ENCODE measurements around the gene SSBP3.
A peak's percentile ranks its signal among the peaks of the same experiment; 100 is the strongest.

The SSBP3 gene

DNA sequence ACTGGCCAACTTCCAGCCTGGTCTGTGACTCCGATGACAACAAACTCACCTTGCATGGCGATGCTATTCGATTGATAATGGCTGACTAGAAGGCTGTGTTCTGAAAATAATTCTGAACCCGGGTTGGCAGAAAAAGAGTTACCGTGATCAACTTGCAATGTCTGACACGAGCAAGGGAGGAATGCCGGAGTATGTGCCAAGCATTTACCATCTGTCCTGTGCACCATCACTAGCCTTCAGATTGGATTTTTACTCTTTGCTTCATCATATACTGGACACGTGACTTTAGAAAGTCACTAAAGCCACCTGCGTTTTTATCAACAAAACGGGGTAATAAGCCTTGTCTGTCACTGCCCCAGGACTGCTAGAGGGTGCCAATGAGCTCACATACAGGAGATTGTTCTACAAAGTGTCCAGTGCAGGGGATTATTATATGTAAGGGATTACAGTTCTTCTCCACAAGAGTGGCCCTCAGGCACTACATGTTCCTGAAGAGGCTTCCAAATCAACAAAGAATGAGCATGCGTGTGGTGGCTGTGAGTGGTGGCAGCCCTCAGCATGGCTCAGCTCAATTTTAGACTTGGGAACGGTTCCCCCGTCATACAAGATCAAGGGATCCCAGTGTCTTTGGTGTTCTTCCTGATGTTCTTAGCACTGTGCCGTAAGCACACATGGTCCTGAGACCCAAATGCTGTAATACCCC is 35.8 kb downstream of the SSBP3 start:
- DNase-seq = no peak

DNA sequence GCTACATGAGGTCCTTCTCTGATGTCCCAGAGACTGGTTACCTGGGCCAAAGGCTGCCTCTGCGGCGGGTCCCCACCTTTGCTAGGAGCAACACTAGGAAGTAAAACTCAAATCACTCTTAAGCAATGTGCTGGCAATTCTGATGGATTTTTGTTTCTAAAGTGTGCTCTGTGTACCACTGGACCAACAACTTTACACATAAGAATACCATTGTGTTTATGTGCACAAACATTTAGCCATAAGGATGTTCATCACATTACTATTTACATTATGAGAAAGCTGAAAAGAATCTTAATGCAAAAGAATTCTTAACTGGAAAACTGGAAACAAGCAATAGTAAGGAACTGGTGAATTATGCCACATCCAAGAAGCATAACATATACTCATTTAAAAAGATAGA is 38.6 kb downstream of the SSBP3 start:
- no peak for DNase-seq

DNA sequence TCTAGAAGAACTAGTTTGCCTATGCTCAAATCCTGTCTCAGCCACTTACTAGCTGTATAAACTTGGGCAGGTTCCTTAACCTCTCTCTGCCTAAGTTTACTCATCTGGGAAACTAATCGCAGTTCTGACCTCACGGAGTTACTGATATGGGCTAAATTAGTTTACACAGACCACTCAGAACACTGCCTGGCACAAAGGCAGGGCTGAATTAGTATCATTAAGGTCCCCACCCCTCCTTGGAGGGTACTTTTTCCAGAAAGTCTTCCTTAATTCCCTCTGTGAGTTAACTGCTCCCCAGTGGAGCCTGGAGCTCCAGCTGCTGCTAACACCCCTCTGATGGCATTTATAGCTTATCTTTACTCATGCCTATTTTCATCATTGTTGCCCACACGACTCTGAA is 40.3 kb downstream of the SSBP3 start:
- no peak for DNase-seq

DNA sequence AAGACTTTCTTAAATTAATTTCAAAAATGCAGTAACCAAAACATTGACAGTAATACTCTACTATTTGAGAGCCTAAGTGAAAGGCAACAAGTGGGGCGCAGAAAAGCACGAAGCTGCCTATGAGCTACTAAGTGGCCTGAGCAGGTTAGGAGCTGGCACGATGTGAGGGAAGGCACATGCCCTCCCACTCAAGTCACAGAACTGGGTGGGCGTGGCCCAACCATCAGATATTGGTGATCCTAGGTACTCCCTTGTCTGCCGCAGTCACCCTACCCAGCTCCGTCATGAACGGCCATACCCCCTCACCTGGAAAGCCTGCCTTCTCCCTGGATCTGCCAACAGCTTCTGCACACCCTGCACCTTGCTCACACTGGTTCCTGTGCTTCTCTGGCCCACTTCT is 40.8 kb downstream of the SSBP3 start:
- DNase-seq = no peak

DNA sequence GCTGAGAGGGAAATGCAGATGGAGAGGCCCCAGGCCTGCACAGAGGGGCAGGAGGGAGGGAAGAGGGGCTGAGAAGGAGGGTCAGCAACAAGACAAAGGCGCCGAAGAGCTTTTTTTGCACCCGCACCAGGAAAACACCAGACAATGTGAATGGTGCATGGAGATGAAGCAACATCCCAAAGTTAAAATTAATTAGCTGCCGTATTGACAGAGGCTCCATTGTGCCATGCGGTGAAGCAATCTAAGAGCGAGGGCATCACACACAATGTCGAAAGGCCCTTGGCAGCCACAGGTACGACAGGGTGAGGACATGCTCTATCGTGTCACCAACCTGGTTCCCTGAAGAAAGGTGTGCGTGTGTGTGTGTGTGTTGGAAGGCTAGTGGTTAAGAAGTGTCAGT is 41.2 kb downstream of the SSBP3 start:
- no peak for DNase-seq

DNA sequence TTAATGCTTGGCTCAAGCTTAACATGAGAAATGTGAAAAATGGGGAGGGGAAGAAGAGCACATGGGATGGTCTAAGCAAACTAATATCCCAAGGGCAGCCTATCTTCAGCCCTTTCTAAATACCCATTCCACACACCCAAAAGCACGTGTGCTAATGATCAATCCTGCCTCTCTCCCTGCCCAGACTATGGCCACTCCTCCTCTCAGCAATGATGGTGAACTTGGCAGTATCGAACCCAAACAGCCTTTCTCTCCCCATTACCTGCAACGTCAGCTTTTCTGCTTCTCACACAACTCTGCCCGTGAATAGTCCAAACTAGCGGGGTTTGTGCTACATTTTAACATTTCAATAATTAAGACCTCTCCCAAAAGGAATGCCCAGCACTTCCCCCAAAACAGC is 41.6 kb downstream of the SSBP3 start:
- no peak for DNase-seq

DNA sequence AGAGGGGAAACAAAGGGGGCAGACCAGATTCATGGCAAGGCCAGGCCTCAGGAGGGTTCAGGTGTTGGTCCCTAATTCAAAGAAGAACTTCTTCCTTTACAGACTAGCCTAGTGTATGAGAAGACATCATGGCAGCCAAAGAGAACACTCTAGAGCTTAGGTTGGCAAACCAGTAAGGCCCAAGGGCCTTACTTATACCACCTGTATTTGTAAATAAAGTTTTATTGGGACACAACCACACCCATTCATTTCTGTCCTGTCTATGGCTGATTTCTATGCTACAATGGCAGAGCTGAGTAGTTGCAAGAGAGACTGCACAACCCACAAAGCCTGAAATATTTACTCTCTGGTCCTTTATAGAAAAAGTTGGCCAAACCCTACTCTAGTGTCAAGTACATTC is 42.3 kb downstream of the SSBP3 start:
- no peak for DNase-seq

DNA sequence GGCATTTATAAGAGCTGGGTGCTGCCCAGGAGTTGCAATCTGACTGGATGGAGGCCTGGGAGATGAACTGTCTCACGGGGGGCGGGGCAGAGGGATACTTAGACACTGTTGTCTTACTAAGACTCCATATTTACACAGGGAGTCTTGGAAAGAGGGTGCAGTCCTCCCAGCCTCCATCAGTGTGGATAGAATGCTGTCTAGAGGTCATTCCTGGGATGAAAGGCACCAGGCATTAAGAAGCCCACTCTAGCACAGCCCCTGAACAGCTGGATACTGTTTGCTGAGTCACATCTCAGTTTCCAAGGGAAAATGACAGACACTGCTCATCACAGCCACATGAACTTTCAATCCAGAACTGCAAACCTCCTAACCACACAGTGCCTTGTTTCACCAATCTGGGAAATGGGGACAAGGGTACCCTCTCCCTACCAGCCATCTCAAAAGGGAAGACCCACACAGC is 43.3 kb downstream of the SSBP3 start:
- no peak for DNase-seq

DNA sequence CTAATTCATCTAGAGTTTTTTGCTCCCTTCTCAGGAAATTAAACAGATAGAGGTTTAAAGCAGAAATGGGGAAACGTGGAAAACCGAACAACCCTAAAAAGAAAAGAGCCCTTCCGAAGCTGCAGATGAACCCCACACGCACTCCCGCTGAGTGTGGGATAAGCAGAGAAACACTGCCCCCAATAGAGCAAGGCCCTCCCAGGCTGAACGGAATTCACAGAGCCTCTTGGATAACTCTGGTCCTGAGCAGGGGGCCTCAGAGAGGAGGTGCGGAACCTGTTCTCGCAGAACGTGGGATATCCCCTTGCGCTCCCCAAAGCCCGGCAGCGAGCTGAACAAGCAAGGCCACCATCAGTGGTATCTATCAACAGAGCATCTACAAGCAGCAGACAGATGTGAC is 44.9 kb downstream of the SSBP3 start:
- peak; percentile 16 for DNase-seq

DNA sequence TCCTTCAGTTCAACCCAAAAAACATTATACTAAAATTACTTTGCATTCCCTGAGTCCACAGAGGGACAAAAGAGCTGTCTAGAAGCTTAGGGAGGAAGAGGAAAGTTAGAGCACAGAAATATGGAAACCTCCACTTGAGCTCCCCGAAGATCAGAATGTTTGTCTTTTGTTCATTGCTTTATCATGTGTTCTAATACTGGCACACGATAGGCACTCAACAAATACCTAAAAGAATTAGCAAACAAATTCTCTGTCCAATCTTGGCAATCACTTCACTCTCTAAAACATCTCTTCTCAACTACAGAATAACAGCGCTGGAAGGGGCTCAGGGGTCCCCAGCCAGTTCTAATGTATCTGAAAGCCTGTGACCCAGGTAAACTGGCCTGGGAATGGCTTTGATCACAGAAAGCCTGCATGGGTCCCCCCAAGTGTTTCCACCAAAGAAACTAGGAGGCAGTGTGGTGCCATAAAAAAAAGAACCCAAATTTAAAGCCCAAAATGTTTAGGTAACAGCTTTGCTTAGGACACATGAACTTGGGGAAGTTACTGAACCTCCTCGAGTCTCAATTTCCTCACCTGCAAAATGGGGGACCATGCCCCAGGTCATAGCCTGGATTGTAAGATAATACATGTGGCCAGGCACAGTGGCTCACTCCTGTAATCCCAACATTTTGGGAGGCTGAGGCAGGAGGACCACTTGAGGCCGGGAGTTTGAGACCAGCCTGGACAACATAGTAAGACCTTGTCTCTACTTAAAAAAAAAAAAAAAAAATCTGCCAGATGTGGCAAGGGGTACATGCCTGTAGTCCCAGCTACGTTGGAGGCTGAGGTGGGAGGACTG is 45.8 kb downstream of the SSBP3 start:
- DNase-seq = no peak

DNA sequence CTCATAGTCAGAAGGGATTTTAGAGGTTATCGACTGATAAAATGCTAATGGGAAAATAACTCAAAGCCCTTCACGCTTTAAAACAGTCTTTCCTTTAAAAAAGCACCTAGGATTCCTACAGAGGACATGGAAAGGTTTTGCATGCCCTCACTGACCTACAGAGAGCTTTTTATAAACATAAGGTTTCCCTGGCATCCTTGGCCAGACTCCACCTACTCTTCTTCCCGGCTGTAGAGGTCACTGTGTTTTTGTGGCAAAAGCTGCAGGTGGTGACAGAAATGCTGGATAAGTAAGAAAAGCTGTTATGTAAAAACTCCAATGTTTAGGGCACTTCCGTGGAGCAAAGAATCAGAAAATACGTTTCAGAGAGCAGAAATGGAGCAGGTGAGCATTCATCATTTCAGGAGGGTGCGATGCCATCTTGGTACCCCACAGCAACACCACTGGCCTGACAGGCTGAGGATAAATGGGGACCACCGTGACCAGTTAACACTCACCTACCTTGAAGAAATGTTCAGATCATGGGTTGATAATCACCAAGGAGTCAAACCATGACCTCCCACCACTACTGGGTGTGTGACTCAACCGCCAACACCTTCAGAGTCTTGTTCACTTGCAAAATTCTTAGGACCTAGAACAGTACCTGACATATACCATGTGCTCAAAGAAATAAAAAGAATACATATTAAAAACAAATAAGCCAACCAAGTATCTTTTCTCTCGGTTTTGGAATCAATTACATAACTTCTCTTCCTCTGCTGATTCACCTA is 46.6 kb downstream of the SSBP3 start:
- no peak for DNase-seq

DNA sequence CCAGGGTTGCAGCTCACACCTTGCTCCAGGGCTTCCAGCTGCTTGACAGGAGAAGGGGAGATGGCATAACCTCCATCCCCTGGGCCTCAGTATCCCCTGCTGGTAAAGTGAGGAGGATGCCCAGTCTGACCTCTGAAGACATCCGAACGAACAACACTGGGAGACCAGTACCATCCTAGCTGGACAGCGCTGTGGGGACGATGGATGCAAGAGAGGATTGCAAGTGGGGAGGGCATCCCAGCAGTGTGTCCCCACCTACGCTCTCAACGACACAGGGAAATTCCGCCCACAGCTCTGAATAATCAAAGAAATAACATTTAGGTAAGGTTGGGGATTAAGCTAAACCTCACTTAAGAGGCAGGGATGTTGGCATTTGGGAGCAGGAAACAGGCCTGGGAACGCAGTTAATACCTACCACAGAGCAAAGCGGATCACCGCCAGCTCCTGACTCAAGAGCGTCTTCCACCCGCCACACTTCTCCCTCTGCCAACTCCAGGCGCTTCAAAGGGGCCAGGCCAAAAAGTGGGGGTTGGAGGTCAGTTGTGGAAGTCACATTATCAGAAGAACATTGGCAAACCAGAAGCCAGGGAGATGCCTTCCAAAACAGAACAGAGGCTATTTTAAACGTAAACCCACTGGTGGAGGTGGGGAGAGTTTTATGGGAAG is 47.6 kb downstream of the SSBP3 start:
- DNase-seq = no peak

DNA sequence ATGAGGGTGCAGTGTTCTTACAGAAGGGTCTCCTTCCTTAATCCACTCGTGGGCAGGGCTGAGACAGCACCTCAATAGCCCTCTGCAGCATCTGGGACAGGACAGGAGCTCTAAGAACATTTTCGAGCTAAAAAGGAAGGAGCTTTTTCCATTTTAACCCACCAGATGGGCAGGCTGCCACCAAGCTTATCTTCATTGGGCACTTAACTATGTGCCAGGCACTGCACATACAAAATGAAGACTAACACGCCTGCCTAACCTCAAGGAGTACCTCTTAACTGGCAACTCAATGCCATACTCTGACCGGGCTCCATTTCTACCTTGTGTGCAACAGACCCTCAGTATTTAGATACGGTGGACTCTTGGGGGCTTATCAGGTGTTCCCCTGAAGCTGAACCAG is 48.2 kb downstream of the SSBP3 start:
- no peak for DNase-seq

DNA sequence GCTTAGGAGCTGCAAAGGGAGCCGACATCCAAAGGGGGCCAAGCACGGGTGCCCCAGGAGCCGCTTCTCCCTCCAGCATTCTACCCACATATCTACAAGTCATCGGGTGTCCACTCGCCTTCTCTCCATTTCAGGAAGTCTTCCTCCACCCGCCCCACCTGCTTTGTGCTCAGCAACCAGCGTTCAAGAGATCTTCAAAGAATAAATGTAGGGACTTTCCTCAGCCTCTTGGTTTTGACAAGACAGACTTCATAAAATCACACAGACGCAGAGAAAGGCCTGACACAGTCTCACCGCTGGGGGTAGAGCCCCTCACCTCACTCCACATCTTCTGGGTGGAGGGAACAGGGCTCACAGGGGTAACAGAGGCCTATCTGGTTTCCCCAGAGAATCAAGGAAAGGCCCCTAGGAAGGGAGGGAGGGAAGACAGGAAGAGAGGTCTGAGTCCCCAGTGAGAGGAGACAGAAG is 49.5 kb downstream of the SSBP3 start:
- DNase-seq = no peak

DNA sequence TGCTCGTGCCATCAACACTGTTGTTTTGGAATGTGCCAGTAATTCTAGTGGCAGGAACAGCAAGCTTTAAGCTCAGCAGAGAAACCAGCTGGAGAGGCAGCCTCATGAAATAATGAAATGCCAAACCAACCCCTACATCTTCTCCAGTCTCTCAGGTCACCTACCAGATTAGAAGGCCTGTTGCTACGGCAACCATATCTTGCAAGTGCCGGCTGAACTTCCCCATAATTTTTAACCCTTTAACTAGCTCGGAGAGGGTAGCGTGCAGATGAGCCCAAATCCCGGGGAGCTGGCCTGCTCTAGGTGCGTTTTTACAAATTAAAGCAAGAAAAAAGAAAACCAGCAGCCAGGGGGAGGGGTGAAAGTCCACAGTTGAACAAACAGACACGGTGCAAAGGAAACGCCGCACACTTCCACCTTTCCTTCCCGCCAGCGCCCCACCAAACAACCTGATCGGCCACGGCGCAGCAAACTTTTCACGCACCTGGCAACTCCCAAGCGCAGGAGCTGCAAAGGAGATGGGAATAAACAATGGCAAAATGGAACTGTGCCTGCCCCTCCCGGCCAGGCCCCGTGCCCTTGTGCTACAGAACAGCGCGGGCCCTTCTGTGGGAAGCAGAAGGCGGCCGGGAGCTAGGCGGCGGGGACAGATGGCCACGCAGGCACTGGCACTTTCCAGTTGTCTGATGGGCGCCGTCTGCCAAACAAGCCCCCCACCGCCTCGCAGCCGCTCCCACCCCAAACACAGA is 50.1 kb downstream of the SSBP3 start:
- DNase-seq = peak; percentile 54

DNA sequence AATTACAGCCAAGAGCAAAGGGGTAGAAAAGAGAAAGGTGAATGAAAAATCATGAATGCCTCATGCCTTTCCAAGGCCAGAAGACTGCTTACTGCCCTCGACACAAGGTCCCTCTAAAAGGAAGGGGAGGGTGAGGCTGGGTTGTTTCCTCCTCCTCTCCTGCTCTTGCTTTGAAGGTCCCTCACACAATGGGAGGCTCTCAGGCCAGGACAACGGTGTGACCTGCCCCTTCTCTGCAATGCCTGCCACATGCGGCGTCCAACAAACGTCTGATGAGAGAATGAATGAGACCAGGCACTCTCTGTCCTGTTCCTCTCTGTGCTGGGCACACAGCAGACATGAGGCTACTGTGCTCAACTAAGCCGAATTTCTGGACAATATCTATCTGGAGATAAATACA is 51.3 kb downstream of the SSBP3 start:
- no peak for DNase-seq

DNA sequence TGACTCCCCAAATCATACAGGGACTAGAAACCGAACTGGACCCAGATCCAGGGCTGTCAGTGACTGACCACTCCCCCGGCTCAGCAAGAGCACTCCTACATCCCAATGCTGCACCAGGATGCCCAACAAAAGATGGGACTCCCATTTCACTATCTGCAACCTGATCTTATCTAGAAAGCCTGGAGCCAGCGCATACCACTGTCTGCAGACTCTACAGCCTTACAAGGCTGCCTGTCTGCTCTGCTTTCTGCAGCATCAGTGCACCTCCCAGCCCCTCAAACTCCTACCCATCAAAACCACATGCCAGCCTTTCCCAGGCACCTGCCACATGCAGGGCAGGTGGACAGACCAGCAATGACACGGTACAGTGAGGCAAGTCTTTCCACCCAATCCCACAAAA is 52.2 kb downstream of the SSBP3 start:
- DNase-seq = no peak

DNA sequence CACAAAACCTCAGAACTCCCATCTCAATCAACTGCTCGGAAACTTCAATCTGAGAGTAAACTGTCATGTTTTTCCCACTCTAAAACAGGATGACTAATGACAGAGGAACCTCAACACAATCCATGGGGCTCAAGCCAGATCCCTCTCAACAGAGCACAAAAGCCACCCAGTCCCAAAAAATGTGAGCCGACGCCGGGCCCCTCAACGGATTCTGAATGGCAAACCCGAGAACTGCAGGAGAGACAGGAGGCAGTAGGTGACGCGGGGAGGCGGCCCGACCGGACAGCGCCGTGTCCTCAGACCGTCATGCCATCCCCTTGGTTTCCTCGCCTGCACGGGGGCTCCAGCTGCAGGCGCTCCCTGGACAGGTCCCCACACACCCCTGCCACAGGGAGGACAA is 53.4 kb downstream of the SSBP3 start:
- DNase-seq = no peak

DNA sequence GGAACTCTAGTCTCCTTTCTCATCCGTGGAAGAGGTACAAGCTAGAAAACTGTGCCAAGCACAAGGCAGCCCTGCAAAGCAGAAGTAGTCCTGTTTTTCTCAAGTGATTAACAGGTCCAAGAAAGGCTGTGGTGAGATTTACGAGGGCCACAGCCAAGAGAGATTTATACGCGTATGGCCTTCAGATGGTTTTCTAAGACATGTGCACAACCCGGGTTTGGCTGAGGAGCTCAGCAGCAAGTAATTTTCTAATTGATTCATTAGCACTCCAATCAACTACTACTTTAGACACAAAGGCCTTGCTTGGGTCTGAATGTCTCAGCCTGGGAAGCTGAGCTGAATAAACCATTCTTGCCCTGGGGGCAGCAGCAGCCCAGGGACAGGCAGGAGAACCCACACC is 55.8 kb downstream of the SSBP3 start:
- no peak for DNase-seq

DNA sequence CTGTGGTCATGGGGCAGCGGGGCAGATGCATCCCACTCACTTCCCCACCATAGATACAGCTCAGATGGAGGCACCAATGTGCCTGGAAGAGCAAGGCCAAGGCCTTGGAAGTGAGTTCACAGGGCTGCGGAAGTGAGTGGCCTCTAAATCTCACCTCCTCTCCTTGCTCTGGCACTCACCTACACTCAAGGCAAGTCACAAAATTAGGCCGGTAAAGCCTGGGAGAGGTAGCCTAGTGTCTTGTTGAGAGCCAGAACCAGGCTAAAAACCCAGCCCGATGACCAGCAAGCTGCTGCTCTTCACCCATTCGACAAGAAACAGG is 57.5 kb downstream of the SSBP3 start:
- no peak for DNase-seq

DNA sequence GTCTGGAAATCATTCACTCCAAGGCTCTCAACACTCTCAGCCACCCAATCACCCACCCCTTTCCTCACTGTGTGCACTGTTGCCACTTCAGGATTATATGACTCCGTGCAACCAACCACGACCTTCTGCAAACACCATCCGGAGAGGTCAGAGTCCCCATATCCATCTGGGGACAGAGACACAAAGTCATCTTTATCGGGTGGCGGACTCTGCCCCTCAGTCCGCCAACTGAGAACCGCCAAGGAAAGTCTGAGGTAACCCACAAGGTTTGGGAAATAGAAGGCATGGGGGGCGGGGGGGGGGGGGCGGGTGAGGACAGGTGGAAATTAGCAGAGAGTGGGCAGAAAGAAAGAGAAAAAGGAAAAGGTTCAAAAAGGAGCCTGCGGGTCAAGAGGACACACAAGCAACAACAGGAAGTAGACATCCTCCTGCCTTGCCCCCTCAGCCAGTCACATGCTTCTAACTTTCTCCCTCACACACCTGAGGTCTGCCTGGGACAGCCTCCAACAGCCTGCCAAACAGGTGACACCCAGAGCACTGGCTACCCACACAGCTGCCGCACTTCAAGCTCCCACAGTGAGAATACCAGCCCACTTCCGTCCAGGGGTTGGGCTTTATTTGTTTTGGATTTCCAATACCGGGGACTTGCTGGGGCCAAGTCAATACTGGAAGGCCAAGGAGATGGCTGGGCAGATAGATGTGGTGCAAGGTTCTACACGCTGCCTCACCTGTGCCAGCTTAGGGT is 58.1 kb downstream of the SSBP3 start:
- DNase-seq = no peak

Data from NCI-H1694 (cell line).